Measurements from ENCODE around the gene ADISSP.

ADISSP gene

DNA sequence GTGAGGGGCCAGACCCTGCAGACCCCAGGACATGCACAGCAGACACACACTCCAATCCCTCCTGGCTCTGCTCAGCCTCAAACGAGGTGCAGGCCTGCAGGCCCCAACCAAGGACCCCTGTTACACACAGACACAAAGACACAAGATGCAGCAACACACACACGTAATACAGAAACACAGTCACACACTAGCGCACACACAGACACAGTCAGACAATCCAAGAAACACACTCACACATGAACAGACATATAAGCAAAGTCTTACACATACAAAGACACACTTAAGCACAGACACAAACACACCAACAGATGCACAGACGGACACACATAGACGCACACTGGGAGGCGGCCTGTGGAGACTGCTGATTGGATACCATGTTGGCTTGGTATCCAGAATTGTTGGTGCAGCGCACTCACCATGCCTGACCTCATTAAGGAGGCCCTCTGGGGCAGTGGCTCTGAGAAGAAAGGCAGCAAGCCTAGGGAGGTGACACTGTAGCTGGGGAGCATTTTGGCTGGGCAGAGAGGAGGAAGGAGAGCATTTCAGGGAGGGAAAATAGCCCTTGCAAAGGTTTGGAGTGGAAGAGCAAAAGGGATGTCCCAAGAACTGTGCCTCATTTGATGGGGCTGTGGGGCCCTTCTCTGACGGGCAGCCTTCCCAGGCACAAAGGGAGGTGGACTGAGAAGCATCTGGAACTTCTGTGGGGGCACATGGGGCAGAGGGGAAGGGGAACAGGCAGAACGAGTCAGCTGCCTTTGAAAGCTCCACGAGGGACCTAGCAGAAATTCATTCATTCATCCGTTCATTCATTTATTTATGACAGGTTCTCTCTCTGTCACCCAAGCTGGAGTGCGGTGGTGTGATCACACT is 36.5 kb downstream of the ADISSP start:
- TF ChIP-seq, protein P1, sequence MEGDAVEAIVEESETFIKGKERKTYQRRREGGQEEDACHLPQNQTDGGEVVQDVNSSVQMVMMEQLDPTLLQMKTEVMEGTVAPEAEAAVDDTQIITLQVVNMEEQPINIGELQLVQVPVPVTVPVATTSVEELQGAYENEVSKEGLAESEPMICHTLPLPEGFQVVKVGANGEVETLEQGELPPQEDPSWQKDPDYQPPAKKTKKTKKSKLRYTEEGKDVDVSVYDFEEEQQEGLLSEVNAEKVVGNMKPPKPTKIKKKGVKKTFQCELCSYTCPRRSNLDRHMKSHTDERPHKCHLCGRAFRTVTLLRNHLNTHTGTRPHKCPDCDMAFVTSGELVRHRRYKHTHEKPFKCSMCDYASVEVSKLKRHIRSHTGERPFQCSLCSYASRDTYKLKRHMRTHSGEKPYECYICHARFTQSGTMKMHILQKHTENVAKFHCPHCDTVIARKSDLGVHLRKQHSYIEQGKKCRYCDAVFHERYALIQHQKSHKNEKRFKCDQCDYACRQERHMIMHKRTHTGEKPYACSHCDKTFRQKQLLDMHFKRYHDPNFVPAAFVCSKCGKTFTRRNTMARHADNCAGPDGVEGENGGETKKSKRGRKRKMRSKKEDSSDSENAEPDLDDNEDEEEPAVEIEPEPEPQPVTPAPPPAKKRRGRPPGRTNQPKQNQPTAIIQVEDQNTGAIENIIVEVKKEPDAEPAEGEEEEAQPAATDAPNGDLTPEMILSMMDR (IDR thresholded peaks at IDR 0.05; ENCODE audit: insufficient read depth, low read length, missing control alignments): no peak
- CTCF ChIA-PET: interaction anchor here (0.8 to 7.2 kb wide), 2 partner anchors 9 to 21 kb away, joined by 3 to 41 read pairs; no protein-coding TSS in a partner anchor
- no peak for DNase-seq (ENCODE audit: low read depth, low spot score)
- H3K4me3 ChIP-seq (ENCODE audit: low read depth, low read length): no peak overlapping the region
- POLR2A ChIA-PET: interaction anchor here (0.7 kb wide), 1 partner anchor 37 kb away, joined by 3 read pairs; no protein-coding TSS in a partner anchor

- TF ChIP-seq, protein P1 (IDR thresholded peaks at IDR 0.05; ENCODE audit: insufficient read depth, low read length, missing control alignments): no peak
- POLR2A ChIA-PET: no interaction called here
- CTCF ChIA-PET: interaction anchor here (1.0 to 7.2 kb wide), 4 partner anchors 20 to 125 kb away, joined by 3 to 41 read pairs (median 4); no protein-coding TSS in a partner anchor
- no peak for DNase-seq (ENCODE audit: low read depth, low spot score)
- no peak overlapping the region for H3K4me3 ChIP-seq (ENCODE audit: low read depth, low read length)
Measured at GRCh38 chr20:3729811-3730540, 37.6 kb downstream of the ADISSP start.

DNA sequence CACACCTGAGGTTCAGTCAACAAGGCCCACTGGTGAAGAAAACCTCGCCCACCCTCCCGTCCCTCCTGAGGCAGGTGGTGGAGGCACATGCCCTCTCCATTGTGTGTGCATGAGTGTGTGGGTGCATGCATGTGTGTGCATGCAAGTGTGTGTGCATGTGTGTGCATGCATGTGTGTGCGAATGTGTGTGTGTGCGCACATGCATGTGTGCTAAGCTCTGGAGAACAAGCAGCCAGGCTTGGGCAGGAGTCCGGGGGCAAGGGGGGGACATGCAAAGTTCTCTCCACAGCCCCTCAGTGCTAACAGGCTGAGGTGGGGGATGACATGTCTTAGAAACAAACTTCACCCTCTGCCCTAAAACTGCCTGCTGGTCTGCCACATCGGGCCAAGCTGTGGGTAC is 38.2 kb downstream of the ADISSP start:
- H3K4me3 ChIP-seq (ENCODE audit: low read depth, low read length): no peak overlapping the region
- TF ChIP-seq, protein P1 (IDR thresholded peaks at IDR 0.05; ENCODE audit: insufficient read depth, low read length, missing control alignments): no peak
- ChIA-PET POLR2A (no interaction called here), CTCF (interaction anchor here (1.0 to 7.2 kb wide), 6 partner anchors 13 to 126 kb away, joined by 3 to 41 read pairs (median 4); no protein-coding TSS in a partner anchor)
- DNase-seq (ENCODE audit: low read depth, low spot score): no peak

DNA sequence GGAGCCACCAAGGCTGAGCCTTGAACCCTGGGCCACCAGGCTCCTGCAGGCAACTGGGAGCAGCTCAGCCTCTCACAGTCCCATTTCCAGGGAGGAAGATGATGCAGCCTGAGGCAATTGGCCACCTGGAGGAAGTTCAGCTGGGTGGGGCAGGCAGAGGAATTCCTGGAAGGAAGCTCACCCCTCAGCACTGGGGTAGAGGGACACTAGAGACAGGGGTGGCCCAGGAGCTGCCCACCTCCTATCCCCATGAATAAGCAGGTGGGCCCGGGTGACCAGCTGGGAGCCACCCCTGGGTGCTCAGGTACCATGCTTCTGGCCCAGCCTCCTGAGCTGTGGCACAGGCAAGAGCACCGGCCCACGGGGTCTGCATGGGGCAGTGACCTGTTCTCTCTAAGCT is 38.7 kb downstream of the ADISSP start:
- POLR2A ChIA-PET: no interaction called here

DNA sequence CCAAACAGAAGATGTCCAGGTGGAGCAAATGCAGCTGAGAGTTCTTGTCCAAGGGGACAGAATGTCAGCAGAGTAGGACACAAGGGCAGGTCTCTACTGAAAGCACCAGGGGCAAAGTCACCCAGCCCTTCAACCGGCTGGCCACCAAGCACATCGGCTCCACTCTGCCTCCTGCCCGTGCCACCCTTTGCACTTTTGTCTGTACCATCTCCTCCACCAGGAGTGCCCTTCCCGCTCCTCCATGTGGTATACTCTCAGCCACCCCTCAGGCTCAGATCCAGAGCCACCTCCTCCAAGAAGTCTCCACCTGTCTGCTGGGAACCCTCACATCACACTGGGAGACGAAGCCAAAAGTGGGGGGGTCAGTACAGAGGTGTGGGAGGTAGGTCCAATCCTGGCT is 39.2 kb downstream of the ADISSP start:
- TF ChIP-seq, protein P1 (IDR thresholded peaks at IDR 0.05; ENCODE audit: insufficient read depth, low read length, missing control alignments): no peak
- no peak for DNase-seq (ENCODE audit: low read depth, low spot score)
- POLR2A ChIA-PET: no interaction called here
- CTCF ChIA-PET: interaction anchor here (0.6 to 7.2 kb wide), 8 partner anchors 10 to 73 kb away, joined by 3 to 41 read pairs (median 4); no protein-coding TSS in a partner anchor
- H3K4me3 ChIP-seq (ENCODE audit: low read depth, low read length): no peak overlapping the region

More for the DNA sequence above, 38.7 kb downstream of the ADISSP start:
- CTCF ChIA-PET: interaction anchor here (1.0 to 7.2 kb wide), 6 partner anchors 12 to 126 kb away, joined by 3 to 41 read pairs (median 4); no protein-coding TSS in a partner anchor
- TF ChIP-seq, protein P1 (IDR thresholded peaks at IDR 0.05; ENCODE audit: insufficient read depth, low read length, missing control alignments): no peak
- DNase-seq (ENCODE audit: low read depth, low spot score): no peak
- H3K4me3 ChIP-seq (ENCODE audit: low read depth, low read length): no peak overlapping the region

Data from AG04449 (cell line).